Osteoblast (primary cell): ENCODE data around the gene NUDT14. TPM values are rescaled to one million over a fixed set of nuclear protein-coding genes. Genes with fewer than 3 reads are reported as not detected.

Experiments
- DNase-seq: peaks from one replicate; pipeline ENCODE4 v3.0.0; 2011; ENCODE audit warnings: low spot score, mixed read lengths; ENCODE audit not compliant: insufficient read length; ENCODE audit errors: missing footprints
- H2AFZ ChIP-seq: 2 replicates; pipeline ENCODE4 v1.6.0; 2011; ENCODE audit warnings: mild to moderate bottlenecking, low read length
- H3K27ac ChIP-seq: 2 replicates; pipeline ENCODE4 v1.5.1; 2011; ENCODE audit warnings: mild to moderate bottlenecking, low read depth, low read length, moderate library complexity
- H3K27me3 ChIP-seq: 2 replicates; pipeline ENCODE4 v1.6.0; 2012; ENCODE audit warnings: mild to moderate bottlenecking, control low read depth, inconsistent platforms, low read length, moderate library complexity; ENCODE audit not compliant: insufficient read depth
- H3K36me3 ChIP-seq: 2 replicates; pipeline ENCODE4 v1.5.1; 2011; ENCODE audit warnings: mild to moderate bottlenecking, low read length, control low read depth, moderate library complexity; ENCODE audit not compliant: insufficient read depth
- H3K4me1 ChIP-seq: 2 replicates; pipeline ENCODE4 v1.5.1; 2011; ENCODE audit warnings: mild to moderate bottlenecking, low read length, control low read depth, moderate library complexity; ENCODE audit not compliant: insufficient read depth
- H3K4me2 ChIP-seq: 2 replicates; pipeline ENCODE4 v1.6.0; 2011; ENCODE audit warnings: mild to moderate bottlenecking, low read length; ENCODE audit not compliant: insufficient read depth
- H3K4me3 ChIP-seq: fragments of 200-600 bp; sonication (generic); 3 replicates; pipeline ENCODE4 v1.5.1; 2012; ENCODE audit warnings: mild to moderate bottlenecking, low read length, inconsistent platforms; ENCODE audit not compliant: insufficient read depth
- H3K79me2 ChIP-seq: 2 replicates; pipeline ENCODE4 v1.6.0; 2012; ENCODE audit warnings: mild to moderate bottlenecking, low read length, control low read depth, inconsistent platforms; ENCODE audit not compliant: insufficient read depth
- H3K9me3 ChIP-seq: 2 replicates; pipeline ENCODE4 v1.5.1; 2011; ENCODE audit warnings: low read depth, low read length, control low read depth
- H4K20me1 ChIP-seq: 2 replicates; pipeline ENCODE4 v1.6.0; 2012; ENCODE audit warnings: mild to moderate bottlenecking, low read length, control low read depth; ENCODE audit not compliant: insufficient read depth
- total RNA-seq: library from RNA; depleted of rRNA; stranded (reverse); fragments of >200 nt; gene quantifications from 2 replicates; pipeline ENCODE4 v1.2.3, GENCODE V29; 2012
- TF ChIP-seq, protein P1 (sequence below): IDR thresholded peaks from 2 replicates; pipeline ENCODE4 v1.5.1; 2011; ENCODE audit warnings: mild to moderate bottlenecking, low read depth, low read length, moderate library complexity; ENCODE audit errors: extremely low read depth

The NUDT14 gene
- total RNA-seq, 1 donor, result 15.9 TPM

DNA sequence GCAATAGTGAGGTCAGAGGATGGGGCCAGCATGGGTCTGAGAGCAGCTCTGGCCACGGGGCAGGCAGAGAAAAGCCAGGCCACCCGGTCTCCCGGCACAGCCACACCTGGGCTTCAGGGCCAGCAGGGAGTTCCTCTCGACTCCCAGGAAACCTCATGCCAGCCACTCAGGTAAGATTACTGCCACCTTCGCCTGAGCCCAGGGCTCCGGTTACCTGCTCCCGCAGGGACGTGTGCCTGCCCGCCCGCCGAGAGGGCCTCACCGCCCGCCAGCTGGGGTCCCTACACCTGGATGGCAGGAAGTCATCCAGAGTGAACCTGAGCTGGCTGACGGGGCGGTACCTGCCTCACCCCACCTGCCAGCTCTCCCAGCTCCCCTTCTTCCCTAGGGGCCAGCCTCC, 19.8 kb downstream of the NUDT14 start:
- Histone ChIP-seq H3K4me2 (no peak overlapping the region), H3K36me3 (no peaks in the 10 kb centered on the region), H3K4me1 (no peaks in the 10 kb centered on the region), H3K4me3 (no peak overlapping the region), H3K9me3 (no peaks in the 10 kb centered on the region), H2AFZ (no peak overlapping the region), H4K20me1 (no peaks in the 10 kb centered on the region), H3K27me3 (no peaks in the 10 kb centered on the region), H3K79me2 (no peaks in the 10 kb centered on the region), H3K27ac (no peak overlapping the region)
- TF ChIP-seq, protein P1, sequence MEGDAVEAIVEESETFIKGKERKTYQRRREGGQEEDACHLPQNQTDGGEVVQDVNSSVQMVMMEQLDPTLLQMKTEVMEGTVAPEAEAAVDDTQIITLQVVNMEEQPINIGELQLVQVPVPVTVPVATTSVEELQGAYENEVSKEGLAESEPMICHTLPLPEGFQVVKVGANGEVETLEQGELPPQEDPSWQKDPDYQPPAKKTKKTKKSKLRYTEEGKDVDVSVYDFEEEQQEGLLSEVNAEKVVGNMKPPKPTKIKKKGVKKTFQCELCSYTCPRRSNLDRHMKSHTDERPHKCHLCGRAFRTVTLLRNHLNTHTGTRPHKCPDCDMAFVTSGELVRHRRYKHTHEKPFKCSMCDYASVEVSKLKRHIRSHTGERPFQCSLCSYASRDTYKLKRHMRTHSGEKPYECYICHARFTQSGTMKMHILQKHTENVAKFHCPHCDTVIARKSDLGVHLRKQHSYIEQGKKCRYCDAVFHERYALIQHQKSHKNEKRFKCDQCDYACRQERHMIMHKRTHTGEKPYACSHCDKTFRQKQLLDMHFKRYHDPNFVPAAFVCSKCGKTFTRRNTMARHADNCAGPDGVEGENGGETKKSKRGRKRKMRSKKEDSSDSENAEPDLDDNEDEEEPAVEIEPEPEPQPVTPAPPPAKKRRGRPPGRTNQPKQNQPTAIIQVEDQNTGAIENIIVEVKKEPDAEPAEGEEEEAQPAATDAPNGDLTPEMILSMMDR, result no peak
- no peak for DNase-seq

DNA sequence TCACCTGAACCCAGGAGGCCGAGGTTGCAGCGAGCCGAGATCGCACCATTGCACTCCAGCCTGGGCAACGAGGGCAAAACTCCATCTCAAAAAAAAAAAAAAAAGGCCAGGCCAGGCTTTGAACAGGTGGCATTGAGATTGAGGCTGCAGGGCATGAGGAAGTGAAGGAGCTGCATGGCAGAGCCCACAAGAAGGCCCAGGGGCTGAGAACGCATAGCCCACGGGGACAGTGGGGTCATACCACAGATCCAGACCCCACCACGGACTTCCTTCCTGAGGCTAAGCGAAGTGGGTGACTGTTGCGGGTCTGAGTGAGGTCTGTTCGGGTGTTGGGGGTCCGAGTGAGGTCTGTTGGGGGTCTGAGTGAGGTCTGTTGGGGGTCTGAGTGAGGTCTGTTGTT, 20.3 kb downstream of the NUDT14 start:
- no peaks in the 10 kb centered on the region for H3K27me3 ChIP-seq
- no peak overlapping the region for H3K4me2 ChIP-seq
- TF ChIP-seq, protein P1, result no peak
- no peaks in the 10 kb centered on the region for H3K79me2 ChIP-seq
- DNase-seq, result no peak
- H3K4me3 ChIP-seq, result no peak overlapping the region
- no peaks in the 10 kb centered on the region for H3K36me3 ChIP-seq
- H3K27ac ChIP-seq, result no peak overlapping the region
- no peak overlapping the region for H2AFZ ChIP-seq
- no peaks in the 10 kb centered on the region for H3K4me1 ChIP-seq
- H4K20me1 ChIP-seq, result no peaks in the 10 kb centered on the region
- H3K9me3 ChIP-seq, result no peaks in the 10 kb centered on the region

DNA sequence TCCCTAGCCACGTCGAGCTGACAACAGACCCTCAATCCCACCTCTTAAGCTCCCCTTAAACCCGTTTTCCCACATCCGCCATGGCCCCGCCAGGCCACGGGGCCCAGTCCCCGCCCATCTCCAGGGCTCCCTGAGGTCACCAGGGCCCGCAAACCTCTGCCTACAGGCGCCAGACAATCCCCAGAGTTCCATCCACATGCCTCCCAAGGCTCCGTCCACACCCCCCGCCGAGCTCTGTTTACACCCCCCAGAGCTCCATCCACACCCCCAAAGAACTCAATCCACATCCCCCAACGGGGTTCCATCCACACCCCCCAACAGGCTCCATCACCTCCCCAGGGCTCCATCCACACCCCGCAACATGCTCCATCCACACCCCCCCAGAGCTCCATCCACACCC, 21.8 kb downstream of the NUDT14 start:
- DNase-seq, result no peak
- no peaks in the 10 kb centered on the region for H3K27me3 ChIP-seq
- H3K4me2 ChIP-seq, result no peak overlapping the region
- H3K36me3 ChIP-seq, result no peaks in the 10 kb centered on the region
- H3K79me2 ChIP-seq, result no peaks in the 10 kb centered on the region
- no peaks in the 10 kb centered on the region for H3K4me1 ChIP-seq
- no peak overlapping the region for H3K4me3 ChIP-seq
- TF ChIP-seq, protein P1, result no peak
- no peak overlapping the region for H2AFZ ChIP-seq
- no peaks in the 10 kb centered on the region for H4K20me1 ChIP-seq
- H3K9me3 ChIP-seq, result no peaks in the 10 kb centered on the region
- H3K27ac ChIP-seq, result no peak overlapping the region

DNA sequence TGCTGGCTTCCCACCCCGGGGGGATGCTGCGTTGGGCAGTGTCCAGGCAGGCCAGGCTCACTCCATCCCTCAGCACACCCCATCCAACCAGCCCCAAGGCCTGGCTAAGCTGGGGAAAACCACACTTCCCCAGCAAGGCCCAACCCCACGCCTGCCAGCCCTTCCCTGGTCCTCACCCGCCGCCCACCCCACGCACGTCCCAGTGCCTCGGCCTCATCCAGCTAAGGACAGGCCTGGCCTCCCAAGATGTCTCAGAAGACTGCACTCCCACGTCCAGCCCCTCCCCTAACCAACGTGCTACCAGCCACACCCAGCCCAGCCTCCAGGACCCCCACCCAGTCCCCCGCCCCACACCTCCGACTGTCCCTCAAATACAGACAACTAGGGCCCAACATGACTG, 22.3 kb downstream of the NUDT14 start:
- no peak for DNase-seq
- Histone ChIP-seq H3K27ac (no peak overlapping the region), H2AFZ (no peak overlapping the region), H3K4me2 (no peak overlapping the region), H3K4me1 (no peaks in the 10 kb centered on the region), H3K9me3 (no peaks in the 10 kb centered on the region), H3K79me2 (no peaks in the 10 kb centered on the region), H3K36me3 (no peaks in the 10 kb centered on the region), H3K27me3 (no peaks in the 10 kb centered on the region), H3K4me3 (no peak overlapping the region), H4K20me1 (no peaks in the 10 kb centered on the region)
- TF ChIP-seq, protein P1, result no peak
